ENCODE data around the gene FAM193A. TPM values are rescaled to one million over a fixed set of nuclear protein-coding genes. Genes with fewer than 3 reads are reported as not detected.

Gene FAM193A
- total RNA-seq, 1 donor from 2014 or later = 31.4 TPM

- H3K9me3 ChIP-seq = no peaks in the 10 kb centered on the region
- H3K27me3 ChIP-seq = no peaks in the 10 kb centered on the region
- peaks cover 0 to 46% of the 10 kb centered on the region in 2 donors for H3K36me3 ChIP-seq
- intact Hi-C loops (cut with DNase I) = no loop called here
- no peak for DNase-seq (ENCODE audit: extremely low spot score in 2 of 2)
- H3K27ac ChIP-seq = no peak overlapping the region
- TF ChIP-seq CTCF (IDR thresholded peaks at IDR 0.05) (no peak), POLR2AphosphoS5 (IDR thresholded peaks at IDR 0.05; ENCODE audit: insufficient read depth in 1 of 2, low read depth in 1 of 2) (no peak), POLR2A (IDR thresholded peaks at IDR 0.05) (no peak)
- no peak overlapping the region for H3K4me3 ChIP-seq
- H3K4me1 ChIP-seq = peaks cover 17% of the 10 kb centered on the region
Measured at GRCh38 chr4:2744576-2745270, 208.3 kb downstream of the FAM193A start.

GRCh38 chr4:2745516-2745915 lies 209.1 kb downstream of the FAM193A start:
- Histone ChIP-seq H3K4me1 (peaks cover 17% of the 10 kb centered on the region), H3K36me3 (peaks cover 0 to 46% of the 10 kb centered on the region in 2 donors), H3K27me3 (no peaks in the 10 kb centered on the region), H3K4me3 (no peak overlapping the region), H3K27ac (no peak overlapping the region), H3K9me3 (no peaks in the 10 kb centered on the region)
- intact Hi-C loops (cut with DNase I) = no loop called here
- DNase-seq (ENCODE audit: extremely low spot score in 2 of 2) = no peak
- no peak for TF ChIP-seq POLR2A (IDR thresholded peaks at IDR 0.05)
- no peak for TF ChIP-seq POLR2AphosphoS5 (IDR thresholded peaks at IDR 0.05; ENCODE audit: insufficient read depth in 1 of 2, low read depth in 1 of 2)
- no peak for TF ChIP-seq CTCF (IDR thresholded peaks at IDR 0.05)

GRCh38 chr4:2745981-2746806 lies 209.7 kb downstream of the FAM193A start:
- H3K4me3 ChIP-seq = no peak overlapping the region
- DNase-seq (ENCODE audit: extremely low spot score in 2 of 2) = no peak
- peaks cover 0 to 46% of the 10 kb centered on the region in 2 donors for H3K36me3 ChIP-seq
- peaks cover 17% of the 10 kb centered on the region for H3K4me1 ChIP-seq
- H3K27ac ChIP-seq = peak overlapping the region; percentile 6
- H3K9me3 ChIP-seq = no peaks in the 10 kb centered on the region
- no peak for TF ChIP-seq CTCF (IDR thresholded peaks at IDR 0.05)
- TF ChIP-seq POLR2AphosphoS5 (IDR thresholded peaks at IDR 0.05; ENCODE audit: insufficient read depth in 1 of 2, low read depth in 1 of 2) = no peak
- no peak for TF ChIP-seq POLR2A (IDR thresholded peaks at IDR 0.05)
- H3K27me3 ChIP-seq = no peaks in the 10 kb centered on the region
- intact Hi-C loops (cut with DNase I) = no loop called here

GRCh38 chr4:2746891-2747695 lies 210.6 kb downstream of the FAM193A start:
- peaks cover 17% of the 10 kb centered on the region for H3K4me1 ChIP-seq

More at GRCh38 chr4:2746891-2747695, 210.6 kb downstream of the FAM193A start:
- Histone ChIP-seq H3K36me3 (peaks cover 0 to 46% of the 10 kb centered on the region in 2 donors), H3K27me3 (no peaks in the 10 kb centered on the region), H3K4me3 (no peak overlapping the region), H3K27ac (peak overlapping the region; percentile 6), H3K9me3 (no peaks in the 10 kb centered on the region)
- DNase-seq (ENCODE audit: extremely low spot score in 2 of 2) = no peak
- intact Hi-C loops (cut with DNase I) = no loop called here
- no peak for TF ChIP-seq CTCF (IDR thresholded peaks at IDR 0.05)
- TF ChIP-seq POLR2A (IDR thresholded peaks at IDR 0.05) = no peak
- no peak for TF ChIP-seq POLR2AphosphoS5 (IDR thresholded peaks at IDR 0.05; ENCODE audit: insufficient read depth in 1 of 2, low read depth in 1 of 2)
